ENCODE results near the gene BROX.

DNA sequence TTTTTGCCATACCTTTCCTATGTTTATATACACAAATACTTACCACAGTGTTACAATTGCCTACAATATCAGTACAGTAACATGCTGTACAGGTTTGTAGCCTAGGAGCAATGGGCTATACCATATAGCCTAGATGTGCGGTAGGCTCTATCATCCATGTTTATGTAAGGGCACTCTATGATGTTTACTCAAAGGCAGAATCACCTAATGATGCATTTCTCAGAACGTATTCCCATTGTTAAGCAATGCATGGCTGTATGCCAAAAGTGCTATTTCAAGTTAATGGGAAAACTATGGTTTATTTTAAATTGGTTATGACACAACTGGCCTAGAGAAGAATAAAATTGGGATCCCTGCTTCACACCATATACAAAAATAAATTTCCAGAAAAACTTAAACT, 65.6 kb downstream of the BROX start:
- TF ChIP-seq, protein P1, sequence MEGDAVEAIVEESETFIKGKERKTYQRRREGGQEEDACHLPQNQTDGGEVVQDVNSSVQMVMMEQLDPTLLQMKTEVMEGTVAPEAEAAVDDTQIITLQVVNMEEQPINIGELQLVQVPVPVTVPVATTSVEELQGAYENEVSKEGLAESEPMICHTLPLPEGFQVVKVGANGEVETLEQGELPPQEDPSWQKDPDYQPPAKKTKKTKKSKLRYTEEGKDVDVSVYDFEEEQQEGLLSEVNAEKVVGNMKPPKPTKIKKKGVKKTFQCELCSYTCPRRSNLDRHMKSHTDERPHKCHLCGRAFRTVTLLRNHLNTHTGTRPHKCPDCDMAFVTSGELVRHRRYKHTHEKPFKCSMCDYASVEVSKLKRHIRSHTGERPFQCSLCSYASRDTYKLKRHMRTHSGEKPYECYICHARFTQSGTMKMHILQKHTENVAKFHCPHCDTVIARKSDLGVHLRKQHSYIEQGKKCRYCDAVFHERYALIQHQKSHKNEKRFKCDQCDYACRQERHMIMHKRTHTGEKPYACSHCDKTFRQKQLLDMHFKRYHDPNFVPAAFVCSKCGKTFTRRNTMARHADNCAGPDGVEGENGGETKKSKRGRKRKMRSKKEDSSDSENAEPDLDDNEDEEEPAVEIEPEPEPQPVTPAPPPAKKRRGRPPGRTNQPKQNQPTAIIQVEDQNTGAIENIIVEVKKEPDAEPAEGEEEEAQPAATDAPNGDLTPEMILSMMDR (IDR thresholded peaks at IDR 0.05) = no peak
- TF ChIP-seq POLR2A (IDR thresholded peaks at IDR 0.05; ENCODE audit: low read length) = no peak
